ENCODE data around the gene REM1. TPM values are rescaled to one million over a fixed set of nuclear protein-coding genes. Genes with fewer than 3 reads are reported as not detected.
A peak's percentile ranks its signal among the peaks of the same experiment; 100 is the strongest.

REM1 gene
- total RNA-seq, 1 donor from 2014 or later = 4.0 TPM

- no peak overlapping the region for H3K4me3 ChIP-seq
- ATAC-seq = no peak
- H3K9me3 ChIP-seq = no peaks in the 10 kb centered on the region
- DNase-seq = no peak
- no peaks in the 10 kb centered on the region for H3K36me3 ChIP-seq
- no peak overlapping the region for H3K27ac ChIP-seq
- intact Hi-C loops (cut with DNase I) = no loop called here
- TF ChIP-seq CTCF (IDR thresholded peaks at IDR 0.05) = no peak
- H3K4me1 ChIP-seq = peaks cover 14% of the 10 kb centered on the region
- H3K27me3 ChIP-seq = peaks cover 21% of the 10 kb centered on the region
Measured at GRCh38 chr20:31472395-31473330, 2.4 kb upstream of the REM1 start.

- H3K36me3 ChIP-seq = no peaks in the 10 kb centered on the region
- TF ChIP-seq CTCF (IDR thresholded peaks at IDR 0.05) = no peak
- no peaks in the 10 kb centered on the region for H3K9me3 ChIP-seq
- H3K27ac ChIP-seq = no peak overlapping the region
- H3K27me3 ChIP-seq = peaks cover 21% of the 10 kb centered on the region
- no peak for ATAC-seq
- no peak overlapping the region for H3K4me3 ChIP-seq
- no peak for DNase-seq
- intact Hi-C loops (cut with DNase I) = no loop called here
- peaks cover 14% of the 10 kb centered on the region for H3K4me1 ChIP-seq
Measured at GRCh38 chr20:31473331-31474096, 1.6 kb upstream of the REM1 start.

- H3K9me3 ChIP-seq = no peaks in the 10 kb centered on the region
- no peaks in the 10 kb centered on the region for H3K36me3 ChIP-seq
- ATAC-seq = peak; percentile 29
- TF ChIP-seq CTCF (IDR thresholded peaks at IDR 0.05) = no peak
- peaks cover 21% of the 10 kb centered on the region for H3K27me3 ChIP-seq
- peaks cover 14% of the 10 kb centered on the region for H3K4me1 ChIP-seq
- no peak for DNase-seq
- H3K27ac ChIP-seq = no peak overlapping the region
- intact Hi-C loops (cut with DNase I) = no loop called here
- no peak overlapping the region for H3K4me3 ChIP-seq
Measured at GRCh38 chr20:31474097-31474436, 1.0 kb upstream of the REM1 start.

GRCh38 chr20:31475472-31476293 is 595 bp downstream of the REM1 start:
- Histone ChIP-seq H3K27me3 (peaks cover 21% of the 10 kb centered on the region), H3K27ac (peak overlapping the region; percentile 42), H3K4me3 (peak overlapping the region; percentile 57), H3K9me3 (no peaks in the 10 kb centered on the region), H3K4me1 (peaks cover 14% of the 10 kb centered on the region), H3K36me3 (no peaks in the 10 kb centered on the region)
- ATAC-seq (peak; percentile 10), DNase-seq (no peak)
- intact Hi-C loops (cut with DNase I) = no loop called here
- no peak for TF ChIP-seq CTCF (IDR thresholded peaks at IDR 0.05)

- H3K27ac ChIP-seq = no peak overlapping the region
- H3K27me3 ChIP-seq = peaks cover 21% of the 10 kb centered on the region
- ATAC-seq (no peak), DNase-seq (no peak)
- no peak for TF ChIP-seq CTCF (IDR thresholded peaks at IDR 0.05)
- H3K4me1 ChIP-seq = peaks cover 14% of the 10 kb centered on the region
- intact Hi-C loops (cut with DNase I) = no loop called here
- H3K36me3 ChIP-seq = no peaks in the 10 kb centered on the region
- H3K4me3 ChIP-seq = peak overlapping the region; percentile 57
- no peaks in the 10 kb centered on the region for H3K9me3 ChIP-seq
Measured at GRCh38 chr20:31476294-31476585, 1.2 kb downstream of the REM1 start.
